Naive thymus-derived CD4-positive, alpha-beta T cell (primary cell): ENCODE results near the gene TMEM128. TPM values are rescaled to one million over a fixed set of nuclear protein-coding genes. Genes with fewer than 3 reads are reported as not detected.
"Not testable (repeated sequence)": the region's sequence is repeated elsewhere in the genome, so short reads cannot be mapped to it uniquely, and the experiment has no call there.

Source experiments
- ATAC-seq: fragments of 150-1000 bp; cut with Tn5 transposase; 2 replicates; pipeline ENCODE4 v1.10.0; 2021; ENCODE audit warnings: mild to moderate bottlenecking, moderate library complexity
- CTCF ChIA-PET: fragments of 350-600 bp; sonication (Branson Sonifier 250); formaldehyde crosslinking; loops from one replicate; lab custom pipeline; 2021; ENCODE audit warnings: antibody characterized with exemption; lab: Charles Lee
- POLR2A ChIA-PET: fragments of 350-600 bp; sonication (Branson Sonifier 250); formaldehyde crosslinking; loops from one replicate; lab custom pipeline; 2021; ENCODE audit warnings: antibody characterized with exemption, inconsistent platforms; lab: Charles Lee
- DNase-seq, 9 donors: peaks; one replicate each; pipeline versions ENCODE4 v3.0.0 to v3.0.0-alpha.2; 2020 to 2022; ENCODE audit warnings: mixed read lengths in 1 of 9
- H3K27ac ChIP-seq: one replicate; pipeline ENCODE4 v1.7.0; 2013; ENCODE audit warnings: mild to moderate bottlenecking, low read depth, low read length, moderate library complexity
- H3K27me3 ChIP-seq, 2 donors: one replicate each; pipeline ENCODE4 v1.7.0; 2013; ENCODE audit warnings: low read length in 2 of 2, mild to moderate bottlenecking in 2 of 2, moderate library complexity in 2 of 2; ENCODE audit not compliant: control insufficient read depth in 2 of 2, insufficient read depth in 2 of 2
- H3K36me3 ChIP-seq, 3 experiments: 1 replicate in 2 of 3; 2 replicates in 1 of 3; pipeline ENCODE4 v1.7.0; 2013; ENCODE audit warnings: low read length in 3 of 3, mild to moderate bottlenecking in 3 of 3, moderate library complexity in 1 of 3; ENCODE audit not compliant: insufficient read depth in 3 of 3, control insufficient read depth in 2 of 3
- H3K4me1 ChIP-seq, 2 donors: one replicate each; pipeline ENCODE4 v1.7.0; 2013; ENCODE audit warnings: low read length in 2 of 2, mild to moderate bottlenecking in 2 of 2, moderate library complexity in 1 of 2; ENCODE audit not compliant: control insufficient read depth in 2 of 2, insufficient read depth in 2 of 2
- H3K4me3 ChIP-seq: 2 replicates; pipeline ENCODE4 v1.7.0; 2013; ENCODE audit warnings: mild to moderate bottlenecking, low read length
- H3K9me3 ChIP-seq, 3 experiments: 1 replicate in 2 of 3; 2 replicates in 1 of 3; pipeline ENCODE4 v1.7.0; 2013; ENCODE audit warnings: low read length in 3 of 3; ENCODE audit not compliant: control insufficient read depth in 2 of 3
- H3K27ac Mint-ChIP-seq, 9 donors: one replicate each; pipeline ENCODE4 v1.8.0; 2020 to 2022; ENCODE audit warnings: mixed read lengths in 9 of 9, mild to moderate bottlenecking in 8 of 9, moderate library complexity in 5 of 9, inconsistent platforms in 2 of 9
- H3K27me3 Mint-ChIP-seq, 5 donors: one replicate each; pipeline ENCODE4 v1.8.0; 2021 to 2022; ENCODE audit warnings: mixed read lengths in 5 of 5, mild to moderate bottlenecking in 1 of 5
- H3K36me3 Mint-ChIP-seq, 5 donors: one replicate each; pipeline ENCODE4 v1.8.0; 2020 to 2022; ENCODE audit warnings: mixed read lengths in 5 of 5, mild to moderate bottlenecking in 3 of 5, inconsistent platforms in 1 of 5
- H3K4me1 Mint-ChIP-seq, 7 donors: one replicate each; pipeline ENCODE4 v1.8.0; 2020 to 2022; ENCODE audit warnings: mixed read lengths in 7 of 7, mild to moderate bottlenecking in 3 of 7, inconsistent platforms in 1 of 7
- H3K4me3 Mint-ChIP-seq, 10 donors: one replicate each; pipeline ENCODE4 v1.8.0; 2020 to 2022; ENCODE audit warnings: mild to moderate bottlenecking in 10 of 10, mixed read lengths in 10 of 10, moderate library complexity in 6 of 10, inconsistent platforms in 2 of 10
- H3K9me3 Mint-ChIP-seq, 11 donors: one replicate each; pipeline ENCODE4 v1.8.0; 2020 to 2022; ENCODE audit warnings: mixed read lengths in 11 of 11, mild to moderate bottlenecking in 4 of 11, inconsistent platforms in 1 of 11, moderate library complexity in 1 of 11
- intact Hi-C, 2 donors: fragments of 100-400 bp; cut with micrococcal nuclease; formaldehyde crosslinking; loops; one replicate each; pipeline ENCODE4 v1.15.1; 2023
- polyA plus RNA-seq, 2 donors: library from polyadenylated mRNA; unstranded; fragments of 300-500 nt; fragmentation: Illumina TruSeq; gene quantifications; one replicate each; pipeline ENCODE4 v1.2.3, GENCODE V29; 2021
- total RNA-seq, 6 experiments: library from RNA in 5 of 6; stranded (reverse) in 5 of 6; gene quantifications; 1 replicate in 5 of 6; 2 replicates in 1 of 6; pipeline ENCODE4 v1.2.3 and lab custom pipeline; 2021 to 2026

TMEM128 gene
- total and polyA plus RNA-seq, 7 experiments from 2014 or later, result 10.0 to 47.5 (median 22.6) TPM

DNA sequence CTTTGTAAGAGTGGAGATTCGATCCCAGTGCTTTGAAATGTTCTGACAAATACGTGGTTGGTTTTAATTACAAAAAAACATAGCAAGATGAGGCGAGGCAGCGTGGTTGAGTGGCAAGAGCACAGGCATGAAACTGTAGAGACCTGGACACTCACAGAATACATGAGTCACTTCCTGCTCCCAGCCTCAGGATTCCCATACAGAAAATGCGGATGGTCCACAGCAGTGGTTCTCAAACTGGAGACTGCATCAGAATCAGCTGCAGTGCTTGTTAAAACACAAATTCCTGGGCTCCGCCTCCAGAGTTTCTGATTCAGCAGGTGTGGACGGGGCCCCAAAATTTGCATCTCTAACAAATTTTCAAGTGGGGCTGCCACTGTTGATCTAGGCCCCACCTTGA is 31.4 kb downstream of the TMEM128 start:
- ChIA-PET CTCF (no interaction called here), POLR2A (no interaction called here)
- H3K9me3 ChIP-seq, result no peaks in the 10 kb centered on the region
- intact Hi-C loops, result no loop called here
- H3K27me3 Mint-ChIP-seq, result peaks cover 6 to 46% (median 43%) of the 10 kb centered on the region in 5 donors
- H3K27ac Mint-ChIP-seq, result no peak overlapping the region
- H3K4me3 ChIP-seq, result no peak overlapping the region
- ATAC-seq, result no peak
- peaks cover 0 to 3% (median 0%) of the 10 kb centered on the region in 11 donors for H3K9me3 Mint-ChIP-seq
- no peak overlapping the region for H3K4me3 Mint-ChIP-seq
- no peak for DNase-seq
- no peaks in the 10 kb centered on the region for H3K36me3 Mint-ChIP-seq
- H3K27ac ChIP-seq, result no peak overlapping the region
- H3K27me3 ChIP-seq, result no peaks in the 10 kb centered on the region
- H3K36me3 ChIP-seq, result no peaks in the 10 kb centered on the region
- H3K4me1 ChIP-seq, result no peaks in the 10 kb centered on the region
- H3K4me1 Mint-ChIP-seq, result no peaks in the 10 kb centered on the region

DNA sequence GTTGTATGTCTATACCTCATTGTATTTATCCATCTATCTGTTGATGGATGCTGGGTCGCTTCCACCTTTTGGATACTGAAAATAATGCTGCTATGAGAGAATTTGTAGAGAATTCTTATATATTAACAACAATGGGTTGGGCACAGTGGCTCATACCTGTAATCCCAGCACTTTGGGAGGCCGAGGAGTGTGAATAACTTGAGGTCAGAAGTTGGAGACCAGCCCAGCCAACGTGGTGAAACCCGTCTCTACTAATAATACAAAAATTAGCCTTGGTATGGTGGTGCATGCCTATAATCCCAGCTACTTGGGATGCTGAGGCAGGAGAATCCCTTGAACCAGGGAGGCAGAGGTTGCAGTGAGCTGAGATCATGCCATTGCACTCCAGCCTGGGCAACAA is 34.3 kb downstream of the TMEM128 start:
- H3K9me3 Mint-ChIP-seq, H3K27me3 ChIP-seq, H3K27ac ChIP-seq, H3K4me1 Mint-ChIP-seq, H3K27ac Mint-ChIP-seq, DNase-seq, H3K4me3 Mint-ChIP-seq, CTCF ChIA-PET, H3K36me3 ChIP-seq, H3K9me3 ChIP-seq, H3K36me3 Mint-ChIP-seq, POLR2A ChIA-PET, H3K4me1 ChIP-seq, ATAC-seq, H3K4me3 ChIP-seq, intact Hi-C loops: not testable (repeated sequence)
- peaks cover 14 to 55% (median 50%) of the 10 kb centered on the region in 5 donors for H3K27me3 Mint-ChIP-seq

DNA sequence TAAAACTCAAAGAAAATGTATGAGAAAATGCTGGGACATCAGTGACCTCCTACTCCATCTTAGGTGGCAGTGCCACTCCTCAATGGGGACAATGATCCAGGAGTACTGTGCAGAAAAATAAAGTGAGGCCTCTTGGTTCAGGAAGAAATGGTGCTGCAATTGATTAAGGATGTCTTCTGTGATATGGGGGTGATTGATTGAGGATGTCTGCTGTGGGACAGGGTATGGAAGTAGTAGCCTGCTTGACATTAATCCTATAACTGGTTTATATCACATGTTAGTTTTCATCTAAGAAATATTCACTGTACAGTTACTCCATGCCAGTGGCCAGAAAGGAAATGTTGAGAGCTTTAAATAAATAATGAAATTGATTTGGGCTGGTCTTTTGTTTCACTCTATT is 41.8 kb downstream of the TMEM128 start:
- H3K27me3 Mint-ChIP-seq, result peaks cover 27 to 73% (median 59%) of the 10 kb centered on the region in 5 donors
- H3K27ac Mint-ChIP-seq, result no peak overlapping the region
- CTCF ChIA-PET, result no interaction called here

DNA sequence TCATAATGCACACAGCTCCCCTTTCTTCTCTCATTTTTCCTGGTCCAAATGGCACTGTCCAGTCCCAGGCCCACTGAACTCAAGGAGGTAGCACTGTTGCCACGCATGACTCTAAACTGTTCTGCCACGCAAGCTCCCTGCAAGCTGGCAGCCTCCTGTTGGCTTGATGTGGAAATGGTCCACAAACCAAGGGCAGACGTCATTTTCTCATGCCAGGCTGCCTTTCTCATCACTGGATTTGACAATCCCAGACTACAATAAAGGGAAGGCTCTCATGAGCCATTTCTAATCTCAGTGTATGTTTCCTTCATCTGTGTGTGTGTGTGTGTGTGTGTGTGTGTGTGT is 43.6 kb downstream of the TMEM128 start:
- Mint-ChIP-seq H3K4me1 (no peaks in the 10 kb centered on the region), H3K9me3 (peaks cover 0 to 7% (median 0%) of the 10 kb centered on the region in 11 donors), H3K27me3 (peaks cover 17 to 62% (median 44%) of the 10 kb centered on the region in 5 donors), H3K4me3 (no peak overlapping the region), H3K27ac (no peak overlapping the region), H3K36me3 (no peaks in the 10 kb centered on the region)
- ATAC-seq, result no peak
- no peaks in the 10 kb centered on the region for H3K4me1 ChIP-seq
- H3K27me3 ChIP-seq, result no peaks in the 10 kb centered on the region
- intact Hi-C loops, result no loop called here
- ChIA-PET POLR2A (no interaction called here), CTCF (no interaction called here)
- no peak for DNase-seq
- no peaks in the 10 kb centered on the region for H3K9me3 ChIP-seq
- no peak overlapping the region for H3K4me3 ChIP-seq
- no peak overlapping the region for H3K27ac ChIP-seq
- no peaks in the 10 kb centered on the region for H3K36me3 ChIP-seq

More for the DNA sequence above, 41.8 kb downstream of the TMEM128 start:
- H3K9me3 ChIP-seq, result no peaks in the 10 kb centered on the region
- Mint-ChIP-seq H3K4me3 (no peak overlapping the region), H3K4me1 (no peaks in the 10 kb centered on the region), H3K9me3 (peaks cover 0 to 7% (median 0%) of the 10 kb centered on the region in 11 donors), H3K36me3 (no peaks in the 10 kb centered on the region)
- no peaks in the 10 kb centered on the region for H3K27me3 ChIP-seq
- H3K27ac ChIP-seq, result no peak overlapping the region
- ATAC-seq, result no peak
- H3K4me1 ChIP-seq, result no peaks in the 10 kb centered on the region
- intact Hi-C loops, result no loop called here
- DNase-seq, result no peak
- H3K36me3 ChIP-seq, result no peaks in the 10 kb centered on the region
- POLR2A ChIA-PET, result no interaction called here
- H3K4me3 ChIP-seq, result no peak overlapping the region

DNA sequence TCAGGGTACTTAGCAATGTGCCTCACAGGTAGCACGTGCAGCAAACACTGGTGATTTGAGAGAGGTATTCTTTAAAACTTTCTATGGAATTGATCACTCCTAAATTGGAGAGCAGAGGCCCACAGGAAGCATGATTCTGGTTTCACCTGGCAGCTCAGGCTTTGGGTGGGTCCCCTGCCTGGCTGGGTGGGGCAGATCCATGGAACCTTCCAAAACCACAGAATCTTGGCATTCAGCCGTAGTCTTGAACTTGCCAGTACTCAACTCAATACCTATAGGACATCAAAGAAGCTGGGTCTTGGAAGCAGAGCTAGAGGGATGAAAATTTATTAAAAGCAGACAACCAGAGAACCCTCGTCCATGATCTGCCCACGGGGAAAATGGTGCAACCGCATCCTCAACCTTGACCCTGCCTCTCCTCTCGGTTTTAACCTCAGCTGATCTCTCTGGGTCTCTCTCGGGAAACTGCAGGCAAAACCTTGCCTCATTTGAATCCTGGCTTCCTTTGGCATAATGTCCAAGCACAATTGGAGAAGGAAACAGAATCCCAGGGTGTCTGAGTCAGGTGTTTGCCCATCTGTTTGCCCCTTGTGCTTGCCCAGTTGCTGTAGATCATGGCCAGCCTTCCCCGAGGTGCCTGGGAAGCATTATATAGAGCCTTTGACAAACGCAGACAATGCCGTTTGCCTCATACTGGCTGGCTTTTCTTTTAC is 44.2 kb downstream of the TMEM128 start:
- no peak overlapping the region for H3K4me3 ChIP-seq
- peaks cover 17 to 61% (median 43%) of the 10 kb centered on the region in 5 donors for H3K27me3 Mint-ChIP-seq
- no peaks in the 10 kb centered on the region for H3K36me3 ChIP-seq
- H3K4me1 ChIP-seq, result no peaks in the 10 kb centered on the region
- no peaks in the 10 kb centered on the region for H3K4me1 Mint-ChIP-seq
- CTCF ChIA-PET, result no interaction called here
- no peak overlapping the region for H3K27ac Mint-ChIP-seq
- H3K4me3 Mint-ChIP-seq, result no peak overlapping the region
- H3K36me3 Mint-ChIP-seq, result no peaks in the 10 kb centered on the region
- H3K27ac ChIP-seq, result no peak overlapping the region
- intact Hi-C loops, result no loop called here
- H3K9me3 Mint-ChIP-seq, result peaks cover 0 to 7% (median 0%) of the 10 kb centered on the region in 11 donors
- no peaks in the 10 kb centered on the region for H3K9me3 ChIP-seq
- ATAC-seq (no peak), DNase-seq (no peak)
- no peaks in the 10 kb centered on the region for H3K27me3 ChIP-seq
- POLR2A ChIA-PET, result no interaction called here

DNA sequence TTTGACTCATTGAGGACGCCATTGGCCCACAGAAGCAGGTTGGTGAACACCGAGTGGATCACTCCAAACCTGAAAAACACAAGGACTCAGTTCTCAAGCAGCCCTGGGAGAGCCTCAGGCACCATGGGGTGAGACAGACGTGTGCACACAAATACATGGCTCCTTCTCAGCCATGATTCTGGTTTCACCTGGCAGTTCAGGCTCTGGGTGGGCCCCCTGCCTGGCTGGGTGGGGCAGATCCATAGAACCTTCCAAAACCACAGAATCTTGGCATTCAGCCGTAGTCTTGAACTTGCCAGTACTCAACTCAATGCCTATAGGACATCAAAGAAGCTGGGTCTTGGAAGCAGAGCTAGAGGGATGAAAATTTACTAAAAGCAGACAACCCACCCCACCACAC is 45.5 kb downstream of the TMEM128 start:
- no peak overlapping the region for H3K4me3 ChIP-seq
- H3K36me3 Mint-ChIP-seq, result no peaks in the 10 kb centered on the region
- ChIA-PET POLR2A (no interaction called here), CTCF (no interaction called here)
- peaks cover 0 to 7% (median 0%) of the 10 kb centered on the region in 11 donors for H3K9me3 Mint-ChIP-seq
- no peaks in the 10 kb centered on the region for H3K27me3 ChIP-seq
- no peaks in the 10 kb centered on the region for H3K9me3 ChIP-seq
- H3K4me1 ChIP-seq, result no peaks in the 10 kb centered on the region
- no peaks in the 10 kb centered on the region for H3K36me3 ChIP-seq
- no peak overlapping the region for H3K4me3 Mint-ChIP-seq
- no peaks in the 10 kb centered on the region for H3K4me1 Mint-ChIP-seq
- no peak overlapping the region for H3K27ac Mint-ChIP-seq
- H3K27ac ChIP-seq, result no peak overlapping the region
- no peak for DNase-seq
- H3K27me3 Mint-ChIP-seq, result peaks cover 11 to 60% (median 39%) of the 10 kb centered on the region in 5 donors
- intact Hi-C loops, result no loop called here
- ATAC-seq, result no peak

DNA sequence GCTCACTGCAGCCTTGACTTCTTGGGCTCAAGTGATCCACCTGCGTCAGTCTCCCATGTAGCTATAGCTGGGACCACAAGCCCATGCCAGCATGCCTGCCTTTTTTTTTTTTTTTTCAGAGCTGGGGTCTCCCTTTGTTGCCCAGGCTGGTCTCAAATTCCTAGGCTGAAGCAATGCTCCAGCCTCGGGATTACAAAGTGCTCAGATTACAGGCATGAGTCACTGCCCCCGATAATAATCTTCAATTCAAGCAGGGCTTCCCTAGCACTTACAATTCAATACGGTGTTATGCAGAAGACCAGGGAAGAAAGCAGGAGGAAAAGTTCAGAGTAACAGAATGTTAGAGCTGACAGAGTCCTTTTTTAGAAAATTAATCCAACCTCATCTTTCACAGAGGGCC is 47.4 kb downstream of the TMEM128 start:
- H3K27ac Mint-ChIP-seq, result no peak overlapping the region

More for the DNA sequence above, 47.4 kb downstream of the TMEM128 start:
- no peaks in the 10 kb centered on the region for H3K9me3 ChIP-seq
- Mint-ChIP-seq H3K4me3 (no peak overlapping the region), H3K9me3 (peaks cover 0 to 9% (median 0%) of the 10 kb centered on the region in 11 donors), H3K36me3 (peaks cover 0 to 4% (median 0%) of the 10 kb centered on the region in 5 donors), H3K27me3 (peaks cover 3 to 54% (median 27%) of the 10 kb centered on the region in 5 donors), H3K4me1 (no peaks in the 10 kb centered on the region)
- no peaks in the 10 kb centered on the region for H3K4me1 ChIP-seq
- H3K27ac ChIP-seq, result no peak overlapping the region
- H3K36me3 ChIP-seq, result no peaks in the 10 kb centered on the region
- H3K4me3 ChIP-seq, result no peak overlapping the region
- ChIA-PET POLR2A (no interaction called here), CTCF (no interaction called here)
- H3K27me3 ChIP-seq, result no peaks in the 10 kb centered on the region
- DNase-seq, result no peak
- intact Hi-C loops, result no loop called here
- no peak for ATAC-seq
